ENCODE data around the gene PATL2. TPM values are rescaled to one million over a fixed set of nuclear protein-coding genes. Genes with fewer than 3 reads are reported as not detected.

PATL2 gene
- total RNA-seq, 1 experiment from 2014 or later = 1.2 TPM

DNA sequence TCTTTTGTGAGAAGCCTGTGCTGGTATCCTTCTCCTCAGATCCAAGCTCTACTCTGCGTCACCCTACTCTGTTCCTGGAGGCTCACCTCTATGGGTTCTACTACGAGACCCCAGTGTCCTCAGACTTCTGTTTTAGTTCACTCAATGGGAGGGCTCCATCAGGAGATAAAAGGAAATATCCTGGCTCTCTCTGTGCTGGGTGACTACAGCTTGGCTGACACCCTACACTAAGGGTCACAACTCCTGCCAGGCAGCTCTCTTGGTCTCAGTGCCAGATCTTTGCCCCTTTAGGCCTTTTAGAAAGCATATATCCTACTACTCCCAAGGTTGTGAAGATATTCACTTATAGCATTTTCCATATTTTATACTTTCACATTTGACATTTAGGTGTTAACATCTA lies 94.1 kb downstream of the PATL2 start:
- no peak for DNase-seq (ENCODE audit: low spot score)
- Histone ChIP-seq H3K4me3 (ENCODE audit: low read depth, low read length, poor library complexity, severe bottlenecking) (no peak overlapping the region), H3K27me3 (replicated peaks; ENCODE audit: insufficient read depth, low read depth, low read length, poor library complexity) (no peaks in the 10 kb centered on the region), H3K36me3 (ENCODE audit: insufficient read depth, low read length, poor library complexity, severe bottlenecking) (peaks cover 77% of the 10 kb centered on the region), H3K27ac (ENCODE audit: low read depth, low read length, poor library complexity, severe bottlenecking) (no peak overlapping the region), H3K4me1 (ENCODE audit: insufficient read depth, low read length, poor library complexity, severe bottlenecking) (no peaks in the 10 kb centered on the region), H3K9me3 (ENCODE audit: low read depth, low read length, poor library complexity, severe bottlenecking) (no peaks in the 10 kb centered on the region)
- intact Hi-C loops (cut with micrococcal nuclease; ENCODE audit: unreplicated experiment) = no loop called here
- no TSS peak for BruUV-seq (replicated peaks)
- ChIA-PET CTCF (no interaction called here), POLR2A (ENCODE audit: low non-redundant PET) (no interaction called here)
- no peak for TF ChIP-seq EZH2 (IDR thresholded peaks at IDR 0.05; ENCODE audit: borderline replicate concordance, low read depth, low read length, poor library complexity, severe bottlenecking)
- TF ChIP-seq, protein P1, sequence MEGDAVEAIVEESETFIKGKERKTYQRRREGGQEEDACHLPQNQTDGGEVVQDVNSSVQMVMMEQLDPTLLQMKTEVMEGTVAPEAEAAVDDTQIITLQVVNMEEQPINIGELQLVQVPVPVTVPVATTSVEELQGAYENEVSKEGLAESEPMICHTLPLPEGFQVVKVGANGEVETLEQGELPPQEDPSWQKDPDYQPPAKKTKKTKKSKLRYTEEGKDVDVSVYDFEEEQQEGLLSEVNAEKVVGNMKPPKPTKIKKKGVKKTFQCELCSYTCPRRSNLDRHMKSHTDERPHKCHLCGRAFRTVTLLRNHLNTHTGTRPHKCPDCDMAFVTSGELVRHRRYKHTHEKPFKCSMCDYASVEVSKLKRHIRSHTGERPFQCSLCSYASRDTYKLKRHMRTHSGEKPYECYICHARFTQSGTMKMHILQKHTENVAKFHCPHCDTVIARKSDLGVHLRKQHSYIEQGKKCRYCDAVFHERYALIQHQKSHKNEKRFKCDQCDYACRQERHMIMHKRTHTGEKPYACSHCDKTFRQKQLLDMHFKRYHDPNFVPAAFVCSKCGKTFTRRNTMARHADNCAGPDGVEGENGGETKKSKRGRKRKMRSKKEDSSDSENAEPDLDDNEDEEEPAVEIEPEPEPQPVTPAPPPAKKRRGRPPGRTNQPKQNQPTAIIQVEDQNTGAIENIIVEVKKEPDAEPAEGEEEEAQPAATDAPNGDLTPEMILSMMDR (conservative IDR thresholded peaks at IDR 0.05; ENCODE audit: low read depth, low read length) = no peak

Other genes starting within 250 kb of the PATL2 start
- gene EIF3J, start 174.2 kb downstream of the PATL2 start, total RNA-seq (2021) = 176 and 208 TPM in 2 replicates
- 55.4 and 68.5 TPM in 2 replicates for gene SPG11, start 47.7 kb downstream of the PATL2 start, total RNA-seq (2021)
- gene B2M, start 194 bp upstream of the PATL2 start, total RNA-seq (2021) = 1,596 and 1,873 TPM in 2 replicates
- 61.0 and 64.4 TPM in 2 replicates for gene TRIM69, start 25.2 kb upstream of the PATL2 start, total RNA-seq (2021)
- not detected in 2 replicates for gene TERB2, start 245.4 kb upstream of the PATL2 start, total RNA-seq (2021)